Activated B cell treated with CpG ODN at 0.5 μM for 24 hours (primary cell): ENCODE measurements around the gene ADAMTSL3. TPM values are rescaled to one million over a fixed set of nuclear protein-coding genes. Genes with fewer than 3 reads are reported as not detected.

Experiments used
- ATAC-seq: fragments of 200-7000 bp; cut with Tn5 transposase; one replicate; pipeline ENCODE4 v1.10.0; 2021; ENCODE audit warnings: low read depth, mild to moderate bottlenecking, moderate library complexity
- CTCF ChIA-PET: fragments of 350-600 bp; sonication (Branson Sonifier 250); formaldehyde crosslinking; loops from one replicate; lab custom pipeline; 2021; ENCODE audit warnings: antibody characterized with exemption; lab: Charles Lee
- POLR2A ChIA-PET: fragments of 350-600 bp; sonication (Branson Sonifier 250); formaldehyde crosslinking; loops from one replicate; lab custom pipeline; 2021; ENCODE audit warnings: antibody characterized with exemption; lab: Charles Lee
- DNase-seq: peaks from one replicate; pipeline ENCODE4 v3.0.0; 2022
- H3K27ac Mint-ChIP-seq: one replicate; pipeline ENCODE4 v1.8.0; 2020; ENCODE audit warnings: mixed read lengths
- H3K27me3 Mint-ChIP-seq: one replicate; pipeline ENCODE4 v1.8.0; 2021; ENCODE audit warnings: mixed read lengths
- H3K36me3 Mint-ChIP-seq: one replicate; pipeline ENCODE4 v1.8.0; 2021; ENCODE audit warnings: low read depth, mixed read lengths
- H3K4me1 Mint-ChIP-seq: one replicate; pipeline ENCODE4 v1.8.0; 2021; ENCODE audit warnings: mixed read lengths
- H3K4me3 Mint-ChIP-seq: one replicate; pipeline ENCODE4 v1.8.0; 2020; ENCODE audit warnings: mild to moderate bottlenecking, mixed read lengths
- H3K9me3 Mint-ChIP-seq: one replicate; pipeline ENCODE4 v1.8.0; 2020; ENCODE audit warnings: mixed read lengths
- intact Hi-C: fragments of 100-400 bp; cut with micrococcal nuclease; formaldehyde crosslinking; loops from one replicate; pipeline ENCODE4 v1.15.1; 2024
- total RNA-seq: library from RNA; stranded (reverse); gene quantifications from 2 replicates; pipeline ENCODE4 v1.2.3, GENCODE V29; 2022
- TF ChIP-seq, protein P1 (sequence below): fragments of 200-600 bp; IDR thresholded peaks from one replicate; pipeline ENCODE4 v1.8.0; 2022; ENCODE audit warnings: antibody characterized with exemption, mild to moderate bottlenecking

Gene ADAMTSL3
- total RNA-seq, 1 donor from 2014 or later = not detected

DNA sequence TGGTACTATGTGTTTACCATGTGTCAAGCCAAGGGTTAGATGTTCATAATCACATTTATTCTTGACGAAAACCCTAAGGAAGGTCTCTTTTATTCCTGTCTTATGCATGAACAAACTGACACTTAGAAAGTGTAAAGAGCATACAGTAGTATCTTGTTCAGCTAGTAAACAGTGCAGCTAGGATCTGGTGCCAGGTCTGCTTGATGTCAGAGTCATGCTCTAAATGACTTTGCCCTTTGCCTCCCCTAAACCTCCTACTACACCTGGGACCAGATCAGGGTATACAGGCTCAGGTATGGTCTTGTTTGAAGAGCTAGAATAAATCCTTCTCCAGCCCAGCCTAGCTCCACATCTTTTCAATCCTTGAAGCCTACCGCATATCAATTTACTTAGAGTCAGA, 232.4 kb downstream of the ADAMTSL3 start:
- CTCF ChIA-PET = no interaction called here
- TF ChIP-seq, protein P1, sequence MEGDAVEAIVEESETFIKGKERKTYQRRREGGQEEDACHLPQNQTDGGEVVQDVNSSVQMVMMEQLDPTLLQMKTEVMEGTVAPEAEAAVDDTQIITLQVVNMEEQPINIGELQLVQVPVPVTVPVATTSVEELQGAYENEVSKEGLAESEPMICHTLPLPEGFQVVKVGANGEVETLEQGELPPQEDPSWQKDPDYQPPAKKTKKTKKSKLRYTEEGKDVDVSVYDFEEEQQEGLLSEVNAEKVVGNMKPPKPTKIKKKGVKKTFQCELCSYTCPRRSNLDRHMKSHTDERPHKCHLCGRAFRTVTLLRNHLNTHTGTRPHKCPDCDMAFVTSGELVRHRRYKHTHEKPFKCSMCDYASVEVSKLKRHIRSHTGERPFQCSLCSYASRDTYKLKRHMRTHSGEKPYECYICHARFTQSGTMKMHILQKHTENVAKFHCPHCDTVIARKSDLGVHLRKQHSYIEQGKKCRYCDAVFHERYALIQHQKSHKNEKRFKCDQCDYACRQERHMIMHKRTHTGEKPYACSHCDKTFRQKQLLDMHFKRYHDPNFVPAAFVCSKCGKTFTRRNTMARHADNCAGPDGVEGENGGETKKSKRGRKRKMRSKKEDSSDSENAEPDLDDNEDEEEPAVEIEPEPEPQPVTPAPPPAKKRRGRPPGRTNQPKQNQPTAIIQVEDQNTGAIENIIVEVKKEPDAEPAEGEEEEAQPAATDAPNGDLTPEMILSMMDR = no peak

DNA sequence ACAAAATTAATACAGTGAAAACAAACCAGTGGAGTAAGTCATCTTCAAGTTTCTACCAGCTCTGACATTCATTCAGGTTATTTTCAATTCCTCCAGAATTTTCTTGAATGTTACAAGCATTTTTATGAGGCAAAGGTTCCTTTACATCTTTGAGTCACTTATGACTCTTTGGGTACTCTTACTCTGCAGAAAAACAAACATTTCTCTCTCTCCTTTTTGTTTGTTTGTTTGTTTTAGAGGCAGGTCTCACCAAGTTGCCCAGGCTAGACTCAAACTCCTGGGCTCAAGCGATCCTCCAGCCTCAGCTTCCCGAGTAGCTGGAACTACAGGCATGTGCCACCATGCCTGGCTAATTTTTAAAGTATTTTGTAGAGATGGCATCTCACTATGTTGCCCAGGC, 233.5 kb downstream of the ADAMTSL3 start:
- DNase-seq (no peak), ATAC-seq (no peak)
- H3K36me3 Mint-ChIP-seq = no peaks in the 10 kb centered on the region
- TF ChIP-seq, protein P1 = no peak
- H3K4me3 Mint-ChIP-seq = no peak overlapping the region
- H3K4me1 Mint-ChIP-seq = no peaks in the 10 kb centered on the region
- H3K27me3 Mint-ChIP-seq = no peaks in the 10 kb centered on the region
- ChIA-PET POLR2A (no interaction called here), CTCF (no interaction called here)
- intact Hi-C loops = no loop called here
- H3K9me3 Mint-ChIP-seq = no peaks in the 10 kb centered on the region
- no peak overlapping the region for H3K27ac Mint-ChIP-seq

More for the DNA sequence above, 232.4 kb downstream of the ADAMTSL3 start:
- ATAC-seq (no peak), DNase-seq (no peak)
- Mint-ChIP-seq H3K27ac (no peak overlapping the region), H3K27me3 (no peaks in the 10 kb centered on the region), H3K4me3 (no peak overlapping the region), H3K4me1 (no peaks in the 10 kb centered on the region), H3K9me3 (no peaks in the 10 kb centered on the region), H3K36me3 (no peaks in the 10 kb centered on the region)
- intact Hi-C loops = no loop called here
- POLR2A ChIA-PET = no interaction called here

DNA sequence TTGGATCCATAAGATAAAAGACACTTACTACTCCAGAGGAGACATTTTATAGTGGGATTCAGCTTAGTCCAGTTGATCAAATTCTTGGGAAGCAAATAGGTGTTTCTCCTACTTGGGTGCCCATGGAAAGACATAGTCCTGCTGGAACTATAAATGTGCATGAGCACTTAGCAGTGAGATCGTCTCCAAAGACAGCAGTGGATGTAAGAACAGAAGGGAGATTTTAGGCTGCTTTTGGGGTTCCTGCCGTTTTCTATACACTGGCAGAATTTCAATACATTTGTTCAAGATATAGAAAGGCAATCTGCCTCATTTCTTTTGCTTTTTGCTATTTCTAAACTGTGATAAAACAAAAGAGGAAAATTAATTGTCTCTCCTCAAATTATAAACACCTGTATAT, 234.0 kb downstream of the ADAMTSL3 start:
- POLR2A ChIA-PET = no interaction called here
- Mint-ChIP-seq H3K27ac (no peak overlapping the region), H3K4me3 (no peak overlapping the region), H3K9me3 (no peaks in the 10 kb centered on the region), H3K27me3 (no peaks in the 10 kb centered on the region), H3K4me1 (no peaks in the 10 kb centered on the region), H3K36me3 (no peaks in the 10 kb centered on the region)
- TF ChIP-seq, protein P1 = no peak
- CTCF ChIA-PET = no interaction called here
- intact Hi-C loops = no loop called here
- DNase-seq (no peak), ATAC-seq (no peak)

DNA sequence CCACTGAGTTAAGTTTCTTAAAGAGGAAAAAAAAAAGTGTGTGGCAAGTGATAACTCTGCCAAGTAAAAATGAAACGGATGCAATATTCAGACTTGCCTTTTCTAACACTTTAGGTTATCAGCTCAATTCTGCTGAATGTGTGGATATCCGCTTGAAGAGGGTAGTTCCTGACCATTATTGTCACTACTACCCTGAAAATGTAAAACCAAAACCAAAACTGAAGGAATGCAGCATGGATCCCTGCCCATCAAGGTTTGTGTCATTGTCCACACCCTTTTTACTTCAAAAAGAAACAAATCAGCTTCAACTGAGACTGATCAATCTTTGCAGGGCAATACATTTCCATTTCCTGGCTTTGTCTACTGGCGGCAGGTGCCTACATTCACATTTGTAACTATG, 236.1 kb downstream of the ADAMTSL3 start:
- DNase-seq = no peak
- no peak overlapping the region for H3K4me3 Mint-ChIP-seq
- H3K4me1 Mint-ChIP-seq = no peaks in the 10 kb centered on the region
- peaks cover 2% of the 10 kb centered on the region for H3K27me3 Mint-ChIP-seq
- ATAC-seq = no peak
- POLR2A ChIA-PET = no interaction called here
- CTCF ChIA-PET = no interaction called here
- intact Hi-C loops = no loop called here
- TF ChIP-seq, protein P1 = no peak
- no peaks in the 10 kb centered on the region for H3K36me3 Mint-ChIP-seq
- no peaks in the 10 kb centered on the region for H3K9me3 Mint-ChIP-seq
- H3K27ac Mint-ChIP-seq = no peak overlapping the region

DNA sequence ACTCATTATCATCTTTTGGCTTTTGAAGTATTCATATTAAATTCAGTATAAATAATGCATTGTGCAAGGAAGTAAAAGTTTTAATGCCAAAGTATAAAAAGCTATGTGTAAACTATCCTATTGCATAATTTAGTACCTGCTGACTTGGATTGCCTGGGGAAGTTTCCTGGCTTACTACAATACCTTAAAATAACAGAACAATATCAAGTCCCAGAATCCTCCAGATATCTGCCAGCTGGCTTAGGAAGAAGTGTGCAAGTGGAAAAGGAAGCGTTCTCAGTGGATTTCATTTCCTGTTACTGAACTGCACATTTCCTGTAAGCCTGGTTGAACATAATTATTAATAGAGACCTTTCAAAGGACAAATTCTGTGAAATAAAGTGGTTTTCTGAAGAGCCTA, 236.7 kb downstream of the ADAMTSL3 start:
- Mint-ChIP-seq H3K27me3 (peaks cover 4% of the 10 kb centered on the region), H3K27ac (no peak overlapping the region), H3K4me3 (no peak overlapping the region), H3K4me1 (no peaks in the 10 kb centered on the region), H3K9me3 (no peaks in the 10 kb centered on the region), H3K36me3 (no peaks in the 10 kb centered on the region)
- CTCF ChIA-PET = no interaction called here
- DNase-seq (no peak), ATAC-seq (no peak)
- POLR2A ChIA-PET = no interaction called here
- TF ChIP-seq, protein P1 = no peak
- intact Hi-C loops = no loop called here
